IMR-90 (cell line): ENCODE data around the gene CDRT15. TPM values are rescaled to one million over a fixed set of nuclear protein-coding genes. Genes with fewer than 3 reads are reported as not detected.

Source experiments
- ATAC-seq: fragments of 200-7000 bp; cut with Tn5 transposase; 2 replicates; pipeline ENCODE4 v1.9.1; 2020; ENCODE audit warnings: low read depth, mild to moderate bottlenecking, moderate library complexity
- BruUV-seq: library from RNA; stranded (reverse); fragments of 400-500 nt; replicated peaks from 2 replicates; lab custom pipeline; 2021; lab: Mats Ljungman, UMichigan
- CTCF ChIA-PET: fragments of 300-600 bp; formaldehyde crosslinking; extraction: SDS; loops from one replicate; lab custom pipeline; 2021; ENCODE audit warnings: antibody characterized with exemption; lab: Yijun Ruan, JAX
- POLR2A ChIA-PET: fragments of 300-600 bp; sonication (Branson Sonifier 250); formaldehyde crosslinking; loops from one replicate; lab custom pipeline; 2022; ENCODE audit warnings: antibody characterized with exemption; ENCODE audit not compliant: unreplicated experiment; lab: Charles Lee
- DNase-seq: peaks from one replicate; pipeline ENCODE4 v3.0.0; 2013
- H2AFZ ChIP-seq: replicated peaks from 2 replicates; pipeline ENCODE3; 2013; ENCODE audit warnings: low read length, mild to moderate bottlenecking; ENCODE audit not compliant: poor library complexity
- H2AK5ac ChIP-seq: 2 replicates; pipeline ENCODE4 v1.6.1; 2013; ENCODE audit warnings: low read depth, low read length, inconsistent platforms
- H2AK9ac ChIP-seq: replicated peaks from 2 replicates; pipeline ENCODE3; 2013; ENCODE audit warnings: mild to moderate bottlenecking, low read depth, low read length, moderate library complexity; ENCODE audit not compliant: poor library complexity
- H2BK120ac ChIP-seq: 2 replicates; pipeline ENCODE4 v1.6.1; 2013; ENCODE audit warnings: low read depth, low read length, inconsistent platforms
- H2BK15ac ChIP-seq: 3 replicates; pipeline ENCODE4 v1.6.1; 2013; ENCODE audit warnings: low read depth, low read length, inconsistent platforms
- H2BK20ac ChIP-seq: 2 replicates; pipeline ENCODE4 v1.6.1; 2013; ENCODE audit warnings: low read depth, mild to moderate bottlenecking, inconsistent platforms, low read length, moderate library complexity
- H2BK5ac ChIP-seq: 2 replicates; pipeline ENCODE4 v1.6.1; 2013; ENCODE audit warnings: mild to moderate bottlenecking, low read depth, low read length, inconsistent platforms; ENCODE audit not compliant: poor library complexity, severe bottlenecking
- H3K14ac ChIP-seq: replicated peaks from 2 replicates; pipeline ENCODE4 v1.6.1; 2013; ENCODE audit warnings: low read depth, low read length, inconsistent platforms
- H3K18ac ChIP-seq: 2 replicates; pipeline ENCODE4 v1.6.1; 2013; ENCODE audit warnings: low read depth, low read length, control low read depth
- H3K23ac ChIP-seq: 2 replicates; pipeline ENCODE4 v1.6.1; 2013; ENCODE audit warnings: low read depth, low read length, inconsistent platforms
- H3K27ac ChIP-seq: 2 replicates; pipeline ENCODE4 v1.5.1; 2013; ENCODE audit warnings: mild to moderate bottlenecking, control low read depth, low read length; ENCODE audit not compliant: insufficient read depth
- H3K27me3 ChIP-seq: 2 replicates; pipeline ENCODE4 v1.6.1; 2013; ENCODE audit warnings: low read length; ENCODE audit not compliant: control insufficient read depth, insufficient read depth
- H3K36me3 ChIP-seq: 2 replicates; pipeline ENCODE4 v1.6.1; 2013; ENCODE audit warnings: low read length, mixed read lengths; ENCODE audit not compliant: control insufficient read depth, insufficient read depth
- H3K4ac ChIP-seq: 2 replicates; pipeline ENCODE4 v1.6.1; 2013; ENCODE audit warnings: low read depth, low read length, inconsistent platforms
- H3K4me1 ChIP-seq: 2 replicates; pipeline ENCODE4 v1.6.1; 2013; ENCODE audit warnings: low read length, mixed read lengths; ENCODE audit not compliant: control insufficient read depth, insufficient read depth
- H3K4me2 ChIP-seq: 2 replicates; pipeline ENCODE4 v1.6.1; 2013; ENCODE audit warnings: low read depth, mild to moderate bottlenecking, control low read depth, low read length, moderate library complexity
- H3K4me3 ChIP-seq: 2 replicates; pipeline ENCODE4 v1.5.1; 2013; ENCODE audit warnings: low read depth, mild to moderate bottlenecking, control low read depth, low read length, moderate library complexity; ENCODE audit not compliant: insufficient read depth
- H3K56ac ChIP-seq: 2 replicates; pipeline ENCODE4 v1.6.1; 2013; ENCODE audit warnings: low read length, inconsistent platforms; ENCODE audit not compliant: insufficient read depth; ENCODE audit errors: extremely low read depth
- H3K79me1 ChIP-seq, 2 experiments: 2 replicates each; pipeline ENCODE4 v1.6.1; 2013; ENCODE audit warnings: low read length in 2 of 2, inconsistent platforms in 1 of 2, low read depth in 1 of 2
- H3K9ac ChIP-seq: 2 replicates; pipeline ENCODE4 v1.6.1; 2013; ENCODE audit warnings: low read depth, low read length, control low read depth
- H3K9me1 ChIP-seq: 2 replicates; pipeline ENCODE4 v1.6.1; 2013; ENCODE audit warnings: low read length, inconsistent platforms; ENCODE audit not compliant: insufficient read depth
- H3K9me3 ChIP-seq: 2 replicates; pipeline ENCODE4 v1.6.1; 2013; ENCODE audit warnings: low read length; ENCODE audit not compliant: control insufficient read depth, insufficient read depth
- H4K20me1 ChIP-seq: 2 replicates; pipeline ENCODE4 v1.6.1; 2013; ENCODE audit warnings: low read length, inconsistent platforms; ENCODE audit not compliant: insufficient read depth
- H4K5ac ChIP-seq: 2 replicates; pipeline ENCODE4 v1.6.1; 2013; ENCODE audit warnings: mild to moderate bottlenecking, low read depth, low read length, control low read depth
- H4K8ac ChIP-seq, 2 experiments: 2 replicates each; pipeline ENCODE4 v1.6.1; 2013; ENCODE audit warnings: low read depth in 2 of 2, low read length in 2 of 2, control low read depth in 1 of 2, inconsistent platforms in 1 of 2
- H4K91ac ChIP-seq: 2 replicates; pipeline ENCODE4 v1.6.1; 2013; ENCODE audit warnings: low read depth, low read length, inconsistent platforms; ENCODE audit not compliant: insufficient read depth
- BHLHE40 ChIP-seq: fragments of 150-350 bp; IDR thresholded peaks from 2 replicates; pipeline ENCODE4 v1.6.1; 2016; ENCODE audit warnings: mild to moderate bottlenecking, low read depth, low read length
- CEBPB ChIP-seq: IDR thresholded peaks from 2 replicates; pipeline ENCODE4 v1.6.1; 2012; ENCODE audit warnings: low read depth, low read length, improper control_type of control experiment
- CTCF ChIP-seq: conservative IDR thresholded peaks from 2 replicates; pipeline ENCODE4 v1.5.1; 2012; ENCODE audit warnings: mild to moderate bottlenecking, low read depth, low read length, improper control_type of control experiment
- FOS ChIP-seq: fragments of 150-350 bp; IDR thresholded peaks from 2 replicates; pipeline ENCODE4 v1.6.1; 2016; ENCODE audit warnings: low read depth, low read length
- MAFK ChIP-seq: IDR thresholded peaks from 2 replicates; pipeline ENCODE4 v1.6.1; 2012; ENCODE audit warnings: low read depth, low read length, improper control_type of control experiment
- MAZ ChIP-seq: IDR thresholded peaks from 2 replicates; pipeline ENCODE4 v1.6.1; 2012; ENCODE audit warnings: low read depth, mild to moderate bottlenecking, low read length, improper control_type of control experiment, moderate library complexity, borderline replicate concordance
- MXI1 ChIP-seq: IDR thresholded peaks from 2 replicates; pipeline ENCODE4 v1.6.1; 2012; ENCODE audit warnings: low read depth, mild to moderate bottlenecking, low read length, moderate library complexity, borderline replicate concordance
- NFE2L2 ChIP-seq: fragments of 150-350 bp; IDR thresholded peaks from 2 replicates; pipeline ENCODE4 v1.6.1; 2016; ENCODE audit warnings: low read depth, mild to moderate bottlenecking, low read length
- POLR2A ChIP-seq: IDR thresholded peaks from 2 replicates; pipeline ENCODE4 v1.6.1; 2012; ENCODE audit warnings: mild to moderate bottlenecking, low read depth, low read length
- RAD21 ChIP-seq: IDR thresholded peaks from 2 replicates; pipeline ENCODE4 v1.6.1; 2012; ENCODE audit warnings: low read length, improper control_type of control experiment
- RCOR1 ChIP-seq: IDR thresholded peaks from 2 replicates; pipeline ENCODE4 v1.6.1; 2012; ENCODE audit warnings: mild to moderate bottlenecking, low read length, improper control_type of control experiment; ENCODE audit not compliant: insufficient replicate concordance
- RFX5 ChIP-seq: IDR thresholded peaks from 2 replicates; pipeline ENCODE4 v1.8.0; 2012; ENCODE audit warnings: low read depth, mild to moderate bottlenecking, low read length, moderate library complexity
- SMC3 ChIP-seq: fragments of 150-350 bp; IDR thresholded peaks from 2 replicates; pipeline ENCODE4 v1.6.1; 2016; ENCODE audit warnings: low read depth, mild to moderate bottlenecking, antibody characterized with exemption, low read length, moderate library complexity
- USF2 ChIP-seq: fragments of 150-350 bp; IDR thresholded peaks from 2 replicates; pipeline ENCODE4 v1.6.1; 2017; ENCODE audit warnings: mild to moderate bottlenecking, antibody characterized with exemption, low read length, low read depth
- WGBS, 2 experiments: methylation state at CpG; one replicate each; pipeline versions ENCODE4 v1.1.5 to v1.1.7; 2013; ENCODE audit warnings: missing lambda C conversion rate in 2 of 2; ENCODE audit not compliant: insufficient read length in 1 of 2; ENCODE audit errors: extremely low coverage in 2 of 2; 5-methylcytosine and 5-hydroxymethylcytosine counted together
- dilution Hi-C: fragments of 300-500 bp; cut with HindIII; formaldehyde crosslinking; loops from one replicate; pipeline ENCODE4 v1.14.3; 2018; ENCODE audit warnings: low sequenced_read_pairs; ENCODE audit not compliant: unreplicated experiment
- in situ Hi-C: fragments of 300-500 bp; cut with MboI; formaldehyde crosslinking; loops from 3 replicates; pipeline ENCODE4 v1.14.3; 2019; ENCODE audit warnings: low sequenced_read_pairs, inconsistent platforms, mixed read lengths
- intact Hi-C: fragments of 100-400 bp; cut with micrococcal nuclease; formaldehyde crosslinking; loops from 2 replicates; pipeline ENCODE4 v1.10.0; 2022
- polyA plus RNA-seq, 3 experiments: library from polyadenylated mRNA; depleted of rRNA; stranded (reverse); fragments of >200 nt; gene quantifications; 2 replicates each; pipeline ENCODE4 v1.2.3, GENCODE V29; 2012; ENCODE audit warnings: low replicate concordance in 1 of 3
- total RNA-seq: library from RNA; depleted of rRNA; stranded (reverse); fragments of >200 nt; gene quantifications from 2 replicates; pipeline ENCODE4 v1.2.3, GENCODE V29; 2012

The CDRT15 gene
- total and polyA plus RNA-seq, 2 of the 4 experiments (the other 2 are of a cell fraction): not detected

- TF ChIP-seq MAFK: no peak
- no peak for TF ChIP-seq FOS
- TF ChIP-seq BHLHE40: no peak
Measured at GRCh38 chr17:14201988-14202380, 34.7 kb downstream of the CDRT15 start (continued).

- H3K4me3 ChIP-seq: no peak overlapping the region
- H2BK15ac ChIP-seq: no peak overlapping the region
- no peak overlapping the region for H3K4ac ChIP-seq
- ChIA-PET POLR2A (no interaction called here), CTCF (no interaction called here)
- H2BK120ac ChIP-seq: no peak overlapping the region
- peaks cover 11% of the 10 kb centered on the region for H3K9me1 ChIP-seq
- no TSS peak for BruUV-seq
- no peak overlapping the region for H4K91ac ChIP-seq
- no peak overlapping the region for H3K9ac ChIP-seq
- WGBS, 2 experiments: 70% methylated on average over 5 of the region's 10 CpGs; no CpG with 5 or more reads in 1 of the 2 experiments
- no peak overlapping the region for H4K5ac ChIP-seq
- no peak overlapping the region for H3K18ac ChIP-seq
- no peaks in the 10 kb centered on the region; a peak in 1 of 4 replicates for H3K79me1 ChIP-seq
- H2BK5ac ChIP-seq: no peak overlapping the region
- H3K4me2 ChIP-seq: no peak overlapping the region
- no peak overlapping the region for H3K56ac ChIP-seq
- H4K8ac ChIP-seq: no peak overlapping the region
- H2BK20ac ChIP-seq: no peak overlapping the region
- no peak; the same call in 1 of the 2 replicates for ATAC-seq
- H2AFZ ChIP-seq: no peak overlapping the region
- H3K23ac ChIP-seq: no peak overlapping the region
- no peaks in the 10 kb centered on the region for H4K20me1 ChIP-seq
- no peaks in the 10 kb centered on the region for H3K9me3 ChIP-seq
- no peak overlapping the region for H2AK9ac ChIP-seq
- dilution Hi-C loops (no loop called here), intact Hi-C loops (loop anchor here (5.0 kb wide), 1 partner anchor 599 kb away; the partner anchor contains the start of gene HS3ST3A1), in situ Hi-C loops (no loop called here)
- peak; percentile 8 for DNase-seq
- H3K27ac ChIP-seq: no peak overlapping the region
- no peak overlapping the region for H3K14ac ChIP-seq
- no peak overlapping the region for H2AK5ac ChIP-seq
- H3K36me3 ChIP-seq: peaks cover 3% of the 10 kb centered on the region; the same call in 1 of the 2 replicates
- no peaks in the 10 kb centered on the region for H3K27me3 ChIP-seq
- no peaks in the 10 kb centered on the region for H3K4me1 ChIP-seq
- TF ChIP-seq NFE2L2 (no peak), RFX5 (no peak), USF2 (no peak), CEBPB (no peak), BHLHE40 (no peak), CTCF (no peak), MAFK (no peak), SMC3 (no peak), MXI1 (no peak), RAD21 (no peak), RCOR1 (no peak), POLR2A (no peak), MAZ (no peak)
Measured at GRCh38 chr17:14201021-14201987, 35.4 kb downstream of the CDRT15 start.
